H1 (cell line): ENCODE results near the gene KIF26A. TPM values are rescaled to one million over a fixed set of nuclear protein-coding genes. Genes with fewer than 3 reads are reported as not detected.

ENCODE experiments used
- CTCF ChIA-PET: fragments of 300-600 bp; sonication (Branson Sonifier 250); formaldehyde crosslinking; loops from one replicate; lab custom pipeline; 2021; ENCODE audit not compliant: partially characterized antibody; lab: Charles Lee
- POLR2A ChIA-PET: fragments of 300-600 bp; sonication (Branson Sonifier 250); formaldehyde crosslinking; loops from one replicate; lab custom pipeline; 2021; ENCODE audit warnings: inconsistent platforms; ENCODE audit not compliant: partially characterized antibody; lab: Charles Lee
- DNase-seq, 2 experiments: peaks; one replicate each; pipeline versions ENCODE4 v3.0.0 to v3.0.0-alpha.2; 2010 to 2022; ENCODE audit warnings: low spot score in 2 of 2, low read depth in 1 of 2, mixed read lengths in 1 of 2
- FAIRE-seq: peaks from 2 replicates; lab custom pipeline; 2011; peaks lifted over from hg19 to GRCh38; lab: Jason Lieb, UNC
- H2AFZ ChIP-seq: 2 replicates; pipeline ENCODE4 v1.8.1; 2012; ENCODE audit warnings: low read length, inconsistent platforms
- H2AK5ac ChIP-seq: 2 replicates; pipeline ENCODE4 v1.6.1; 2013; ENCODE audit warnings: low read depth, low read length
- H2BK120ac ChIP-seq: replicated peaks from 2 replicates; pipeline ENCODE3; 2013; ENCODE audit warnings: low read depth, low read length, inconsistent platforms
- H2BK12ac ChIP-seq: 2 replicates; pipeline ENCODE4 v1.6.1; 2013; ENCODE audit warnings: low read depth, low read length
- H2BK15ac ChIP-seq: 2 replicates; pipeline ENCODE4 v1.6.1; 2013; ENCODE audit warnings: low read length
- H2BK20ac ChIP-seq: 2 replicates; pipeline ENCODE4 v1.6.1; 2013; ENCODE audit warnings: low read length
- H2BK5ac ChIP-seq: 2 replicates; pipeline ENCODE4 v1.6.1; 2013; ENCODE audit warnings: low read depth, low read length
- H3K14ac ChIP-seq: 2 replicates; pipeline ENCODE4 v1.6.1; 2013; ENCODE audit warnings: inconsistent platforms; ENCODE audit not compliant: insufficient read length
- H3K18ac ChIP-seq: 2 replicates; pipeline ENCODE4 v1.6.1; 2013; ENCODE audit warnings: low read length; ENCODE audit errors: extremely low read depth
- H3K23ac ChIP-seq: 2 replicates; pipeline ENCODE4 v1.6.1; 2013; ENCODE audit warnings: inconsistent platforms; ENCODE audit not compliant: insufficient read length
- H3K23me2 ChIP-seq: 2 replicates; pipeline ENCODE4 v1.6.1; 2013; ENCODE audit warnings: low read depth, low read length
- H3K27ac ChIP-seq: 2 replicates; pipeline ENCODE4 v1.6.1; 2011; ENCODE audit warnings: low read depth, low read length, inconsistent platforms
- H3K27me3 ChIP-seq, 4 experiments: replicated peaks in 1 of 4; 1 replicate in 1 of 4; 2 replicates in 3 of 4; pipeline versions ENCODE4 v1.6.1 to v1.8.1; 2011 to 2013; ENCODE audit warnings: low read length in 3 of 4, mild to moderate bottlenecking in 3 of 4, inconsistent platforms in 2 of 4, mixed read lengths in 2 of 4, moderate library complexity in 1 of 4; ENCODE audit not compliant: control insufficient read depth in 3 of 4, insufficient read depth in 3 of 4; ENCODE audit errors: extremely low read depth in 1 of 4
- H3K36me3 ChIP-seq, 4 experiments: 2 replicates each; pipeline versions ENCODE4 v1.6.1 to v1.8.1; 2011 to 2013; ENCODE audit warnings: mild to moderate bottlenecking in 4 of 4, low read length in 3 of 4, moderate library complexity in 2 of 4, control low read depth in 1 of 4, inconsistent platforms in 1 of 4; ENCODE audit not compliant: insufficient read depth in 4 of 4, control insufficient read depth in 2 of 4
- H3K4ac ChIP-seq: replicated peaks from 2 replicates; pipeline ENCODE3; 2013; ENCODE audit warnings: low read length, low read depth, mixed read lengths, inconsistent platforms; ENCODE audit not compliant: insufficient read length
- H3K4me1 ChIP-seq, 4 experiments: replicated peaks in 1 of 4; 1 replicate in 1 of 4; 2 replicates in 3 of 4; pipeline versions ENCODE4 v1.6.1 to v1.8.1; 2011 to 2013; ENCODE audit warnings: low read length in 3 of 4, inconsistent platforms in 2 of 4, mixed read lengths in 1 of 4; ENCODE audit not compliant: insufficient read depth in 4 of 4, control insufficient read depth in 3 of 4
- H3K4me2 ChIP-seq, 2 experiments: 2 replicates each; pipeline versions ENCODE4 v1.6.1 to v1.8.1; 2011 to 2013; ENCODE audit warnings: low read depth in 2 of 2, low read length in 2 of 2, control low read depth in 1 of 2, inconsistent platforms in 1 of 2, mild to moderate bottlenecking in 1 of 2; ENCODE audit not compliant: insufficient read depth in 1 of 2
- H3K4me3 ChIP-seq, 4 experiments: fragments of 200-600, 300-600 bp in 1 of 4; sonication (generic), shearing (Covaris generic), sonication (Bioruptor Twin) in 1 of 4; 2 replicates each; pipeline versions ENCODE4 v1.5.1 to v1.8.1; 2011 to 2016; ENCODE audit warnings: low read length in 4 of 4, low read depth in 3 of 4, control low read depth in 2 of 4, inconsistent platforms in 2 of 4, mild to moderate bottlenecking in 2 of 4, mixed read lengths in 1 of 4, moderate library complexity in 1 of 4; ENCODE audit not compliant: insufficient read depth in 2 of 4; ENCODE audit errors: extremely low read depth in 1 of 4
- H3K56ac ChIP-seq: replicated peaks from 2 replicates; pipeline ENCODE3; 2013; ENCODE audit warnings: low read depth, mild to moderate bottlenecking, mixed read lengths, low read length, inconsistent platforms; ENCODE audit not compliant: insufficient read length
- H3K79me1 ChIP-seq: 2 replicates; pipeline ENCODE4 v1.6.1; 2013; ENCODE audit warnings: low read depth, low read length, control low read depth
- H3K79me2 ChIP-seq, 2 experiments: 2 replicates each; pipeline versions ENCODE4 v1.6.1 to v1.8.1; 2012 to 2013; ENCODE audit warnings: low read length in 2 of 2, mild to moderate bottlenecking in 2 of 2, inconsistent platforms in 1 of 2; ENCODE audit not compliant: insufficient read depth in 2 of 2, control insufficient read depth in 1 of 2
- H3K9ac ChIP-seq, 4 experiments: replicated peaks in 1 of 4; 1 replicate in 1 of 4; 2 replicates in 3 of 4; pipeline versions ENCODE4 v1.6.1 to v1.8.1; 2011 to 2013; ENCODE audit warnings: low read depth in 3 of 4, low read length in 3 of 4, control low read depth in 2 of 4, mild to moderate bottlenecking in 2 of 4, moderate library complexity in 2 of 4, inconsistent platforms in 1 of 4; ENCODE audit errors: extremely low read depth in 1 of 4
- H3K9me3 ChIP-seq, 2 experiments: 2 replicates each; pipeline versions ENCODE4 v1.6.1 to v1.8.1; 2012 to 2013; ENCODE audit warnings: mild to moderate bottlenecking in 2 of 2, moderate library complexity in 2 of 2, control low read depth in 1 of 2, inconsistent platforms in 1 of 2, low read depth in 1 of 2, low read length in 1 of 2, mixed read lengths in 1 of 2; ENCODE audit not compliant: insufficient read depth in 2 of 2
- H4K20me1 ChIP-seq, 2 experiments: replicated peaks in 1 of 2; 2 replicates each; pipeline versions ENCODE3 to v1.8.1; 2011 to 2013; ENCODE audit warnings: inconsistent platforms in 2 of 2, low read length in 2 of 2, mild to moderate bottlenecking in 1 of 2; ENCODE audit not compliant: insufficient read depth in 2 of 2, control insufficient read depth in 1 of 2
- H4K5ac ChIP-seq: 2 replicates; pipeline ENCODE4 v1.6.1; 2013; ENCODE audit warnings: low read length, low read depth, mixed read lengths, inconsistent platforms; ENCODE audit not compliant: insufficient read length
- H4K8ac ChIP-seq: 2 replicates; pipeline ENCODE4 v1.8.0; 2013; ENCODE audit warnings: mild to moderate bottlenecking, moderate library complexity, low read length, inconsistent platforms; ENCODE audit not compliant: insufficient read depth; ENCODE audit errors: extremely low read depth
- H4K91ac ChIP-seq: replicated peaks from 2 replicates; pipeline ENCODE3; 2013; ENCODE audit warnings: low read length, mixed read lengths, inconsistent platforms; ENCODE audit not compliant: insufficient read length
- CREB1 ChIP-seq: IDR thresholded peaks from 2 replicates; pipeline ENCODE4 v1.6.1; 2012; ENCODE audit warnings: inconsistent platforms
- CTBP2 ChIP-seq: IDR thresholded peaks from 2 replicates; pipeline ENCODE4 v1.7.0; 2011; ENCODE audit warnings: borderline replicate concordance, mild to moderate bottlenecking, moderate library complexity, mixed read lengths, low read length; ENCODE audit not compliant: insufficient read depth, insufficient read length
- EGR1 ChIP-seq: IDR thresholded peaks from 2 replicates; pipeline ENCODE4 v1.6.1; 2011; ENCODE audit warnings: low read depth, low read length, borderline replicate concordance
- FOSL1 ChIP-seq: IDR thresholded peaks from 2 replicates; pipeline ENCODE4 v1.6.1; 2011; ENCODE audit warnings: mild to moderate bottlenecking, low read depth, low read length, moderate library complexity; ENCODE audit not compliant: insufficient read depth
- GABPA ChIP-seq: IDR thresholded peaks from 2 replicates; pipeline ENCODE4 v1.6.1; 2011; ENCODE audit warnings: mild to moderate bottlenecking, low read length, moderate library complexity, borderline replicate concordance; ENCODE audit not compliant: insufficient read depth
- KDM4A ChIP-seq: IDR thresholded peaks from one replicate; pipeline ENCODE4 v1.7.1; 2012; ENCODE audit warnings: low read depth, mild to moderate bottlenecking, moderate library complexity, low read length, inconsistent platforms; ENCODE audit not compliant: severe bottlenecking
- MAFK ChIP-seq: IDR thresholded peaks from 2 replicates; pipeline ENCODE4 v1.6.1; 2012; ENCODE audit warnings: low read depth, mild to moderate bottlenecking, improper control_type of control experiment, low read length
- MAX ChIP-seq: IDR thresholded peaks from 2 replicates; pipeline ENCODE4 v1.6.1; 2012; ENCODE audit warnings: inconsistent platforms
- NANOG ChIP-seq: IDR thresholded peaks from 2 replicates; pipeline ENCODE4 v1.6.1; 2011; ENCODE audit warnings: low read length, low read depth, mild to moderate bottlenecking, inconsistent platforms; ENCODE audit not compliant: insufficient read depth, poor library complexity, severe bottlenecking
- SAP30 ChIP-seq: fragments of 300-600 bp; sonication (generic); IDR thresholded peaks from 2 replicates; pipeline ENCODE4 v1.7.1; 2012; ENCODE audit warnings: low read length, moderate library complexity, mild to moderate bottlenecking, inconsistent platforms; ENCODE audit not compliant: insufficient read depth, insufficient replicate concordance
- SIX5 ChIP-seq: IDR thresholded peaks from 2 replicates; pipeline ENCODE4 v1.6.1; 2011; ENCODE audit warnings: mild to moderate bottlenecking, low read depth, low read length
- SUZ12 ChIP-seq: fragments of 200-600 bp; sonication (generic); IDR thresholded peaks from 2 replicates; pipeline ENCODE4 v1.6.1; 2012; ENCODE audit warnings: mild to moderate bottlenecking, inconsistent platforms, low read length, moderate library complexity, mixed read lengths
- TAF7 ChIP-seq: optimal IDR thresholded peaks from 2 replicates; pipeline ENCODE3; 2011; ENCODE audit warnings: low read depth, mild to moderate bottlenecking, inconsistent platforms, low read length, moderate library complexity, borderline replicate concordance
- TEAD4 ChIP-seq: IDR thresholded peaks from 2 replicates; pipeline ENCODE4 v1.6.1; 2012; ENCODE audit warnings: low read depth, low read length, inconsistent platforms, mixed read lengths
- WGBS, 2 experiments: shearing (Covaris generic) in 1 of 2; methylation state at CpG; one replicate each; pipeline versions ENCODE4 v1.1.6 to v1.1.7; 2013 to 2015; ENCODE audit warnings: low lambda C conversion rate in 2 of 2, mixed read lengths in 2 of 2, inconsistent platforms in 1 of 2, low coverage in 1 of 2, missing lambda C conversion rate in 1 of 2; ENCODE audit not compliant: insufficient replicate concordance in 2 of 2, insufficient coverage in 1 of 2, insufficient read length in 1 of 2; ENCODE audit errors: extremely low coverage in 1 of 2, missing lambda C conversion rate in 1 of 2; 5-methylcytosine and 5-hydroxymethylcytosine counted together
- polyA plus RNA-seq, 7 experiments: library from polyadenylated mRNA; depleted of rRNA in 3 of 7; stranded (reverse) in 5 of 7; unstranded in 2 of 7; fragments of >200 nt in 5 of 7; fragments of 200-250 nt in 2 of 7; gene quantifications; 1 replicate in 5 of 7; 2 replicates in 1 of 7; 4 replicates in 1 of 7; pipeline versions ENCODE4 v1.2.1 to v1.2.3, GENCODE V29; 2011 to 2013; ENCODE audit warnings: missing spikeins in 2 of 7, mixed read lengths in 2 of 7
- total RNA-seq: library from RNA; stranded (reverse); fragmentation: NEBNext Ultra II Directional; extraction: Animal tissue kit (Norgen Biotek cat#: 25700); gene quantifications from 2 replicates; pipeline ENCODE4 v1.2.1, GENCODE V29; 2021

The KIF26A gene
- total and polyA plus RNA-seq, 2 of the 8 experiments (the other 6 are each of a cell fraction or from before 2014, with no cell fraction given) = 11.5 to 41.6 TPM

- H2AFZ ChIP-seq = no peak overlapping the region
- no peak overlapping the region for H3K4me3 ChIP-seq
- no peak overlapping the region for H3K4me2 ChIP-seq
- no peak overlapping the region for H2BK5ac ChIP-seq
- H4K20me1 ChIP-seq = peaks cover 0 to 8% of the 10 kb centered on the region in 2 experiments
- peaks cover 0 to 7% (median 3%) of the 10 kb centered on the region in 4 experiments; a peak in 4 of 7 replicates for H3K4me1 ChIP-seq
- H3K23me2 ChIP-seq = peaks cover 9% of the 10 kb centered on the region; the same call in 1 of the 2 replicates
- no peak for FAIRE-seq
- no peaks in the 10 kb centered on the region for H3K27me3 ChIP-seq
- no peak overlapping the region for H3K23ac ChIP-seq
- no peak overlapping the region for H2BK120ac ChIP-seq
- DNase-seq = no peak
- no peak overlapping the region for H4K5ac ChIP-seq
- no peak overlapping the region for H4K91ac ChIP-seq
- H2BK15ac ChIP-seq = no peak overlapping the region
- no peaks in the 10 kb centered on the region for H3K79me1 ChIP-seq
- H3K36me3 ChIP-seq = no peaks in the 10 kb centered on the region; a peak in 1 of 8 replicates
- ChIA-PET POLR2A (no interaction called here), CTCF (interaction anchor here (1.0 to 4.6 kb wide), 5 partner anchors 8 to 336 kb away, joined by 3 to 14 read pairs (median 3); no protein-coding TSS in a partner anchor)
- H2BK20ac ChIP-seq = no peak overlapping the region
- H4K8ac ChIP-seq = no peak overlapping the region
- H3K18ac ChIP-seq = no peak overlapping the region
- H3K9me3 ChIP-seq = peaks cover 8 to 13% of the 10 kb centered on the region in 2 experiments
- 0 out of 2 replicates have a peak overlapping the region, but pooled peaks have one; percentile 28 for H2AK5ac ChIP-seq
- WGBS, 2 experiments = 68% methylated on average over 7 of the region's 7 CpGs; no CpG with 5 or more reads in 1 of the 2 experiments
- no peak overlapping the region for H3K56ac ChIP-seq
- H3K27ac ChIP-seq = no peak overlapping the region
- no peak overlapping the region for H3K4ac ChIP-seq
- H3K14ac ChIP-seq = no peak overlapping the region
- no peaks in the 10 kb centered on the region for H3K79me2 ChIP-seq
- no peak overlapping the region for H3K9ac ChIP-seq
- no peak overlapping the region for H2BK12ac ChIP-seq
- TF ChIP-seq FOSL1 (no peak), MAFK (no peak), CREB1 (no peak), SAP30 (no peak), GABPA (no peak), EGR1 (no peak), SIX5 (no peak), CTBP2 (no peak), KDM4A (no peak), NANOG (no peak), MAX (no peak), TAF7 (no peak), SUZ12 (no peak), TEAD4 (no peak)
These were observed 89.8 kb downstream of the KIF26A start for GRCh38 chr14:104228221-104228620.
